NCI-H187 (cell line): ENCODE measurements around the gene CERS6.

ENCODE experiments used
- DNase-seq, 2 experiments: peaks; one replicate each; lab custom pipeline; 2025; lab: John Stamatoyannopoulos, UW

The CERS6 gene

DNA sequence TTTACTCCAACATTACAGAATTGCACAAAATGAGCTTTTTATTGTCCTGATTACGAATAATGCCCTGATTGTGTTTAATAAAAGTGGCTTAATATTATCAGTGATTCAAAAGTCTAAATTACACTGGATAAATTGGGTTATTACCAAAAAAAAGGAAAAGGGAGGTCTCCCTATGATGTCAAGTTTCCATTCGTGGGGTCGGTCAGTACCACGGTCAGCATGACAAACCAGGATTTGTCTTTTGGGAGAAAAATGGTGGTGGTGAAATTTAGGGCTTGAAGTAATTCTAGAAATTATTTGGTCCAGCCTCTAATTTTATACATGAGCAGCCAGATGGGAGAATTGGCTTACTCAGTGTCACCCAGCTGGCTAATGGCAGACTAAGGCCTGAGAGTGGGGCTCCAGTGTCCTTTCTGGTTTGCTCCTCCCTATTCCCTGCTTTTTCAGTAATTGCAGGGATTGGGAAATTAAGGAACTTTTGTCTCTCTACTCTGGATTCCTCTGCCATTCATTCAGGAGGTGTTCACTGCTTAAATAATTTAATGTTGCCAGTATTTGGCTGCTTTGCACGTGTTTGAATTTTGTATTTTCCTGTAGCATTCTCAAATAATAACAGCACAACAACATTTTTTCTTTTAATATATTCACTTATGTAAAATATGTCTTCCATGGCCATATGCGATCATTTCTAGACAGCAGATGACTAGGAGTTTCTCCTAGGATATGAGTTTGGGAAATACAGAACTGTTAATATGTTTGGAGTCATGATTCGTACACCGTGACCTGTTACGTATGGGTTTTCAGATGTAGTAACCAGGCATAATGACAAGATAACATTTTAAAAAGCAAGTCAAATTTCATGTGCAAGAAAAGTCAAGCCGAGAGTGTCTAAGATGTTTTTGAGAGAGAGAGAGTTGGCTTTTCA lies 217.5 kb downstream of the CERS6 start:
- DNase-seq: no peak

DNA sequence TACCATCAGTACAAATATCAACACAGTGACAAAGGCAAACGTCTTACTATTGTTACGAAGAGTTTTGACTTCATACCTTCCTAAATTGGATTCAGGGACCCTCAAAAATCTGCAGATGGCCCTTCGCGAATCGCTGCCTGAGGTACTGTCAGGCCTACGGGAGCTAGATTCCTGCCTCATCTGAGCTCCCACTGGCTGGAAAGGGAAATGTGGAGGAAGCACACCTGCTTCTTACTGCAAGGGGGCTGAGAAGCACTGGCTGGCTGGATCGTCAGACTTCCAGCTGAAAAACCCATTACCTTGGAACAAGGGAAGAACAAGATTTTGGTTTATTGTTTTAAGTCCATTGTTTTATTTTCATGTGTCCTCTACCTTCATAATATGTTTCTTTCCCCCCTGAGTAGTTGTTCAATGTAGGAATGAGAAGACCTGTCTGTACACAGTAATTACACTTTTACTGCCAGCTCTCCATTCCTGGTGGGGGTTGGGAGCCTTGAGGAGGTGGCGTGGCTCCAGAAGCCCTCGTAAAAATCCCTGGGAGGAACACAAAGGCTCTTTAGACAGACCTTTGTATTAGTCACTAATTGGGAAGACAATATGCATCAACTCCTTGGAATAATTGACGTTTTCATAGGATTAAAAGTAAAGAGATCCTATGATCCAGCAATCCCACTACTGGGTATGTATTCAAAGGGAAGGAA lies 222.2 kb downstream of the CERS6 start:
- no peak for DNase-seq

DNA sequence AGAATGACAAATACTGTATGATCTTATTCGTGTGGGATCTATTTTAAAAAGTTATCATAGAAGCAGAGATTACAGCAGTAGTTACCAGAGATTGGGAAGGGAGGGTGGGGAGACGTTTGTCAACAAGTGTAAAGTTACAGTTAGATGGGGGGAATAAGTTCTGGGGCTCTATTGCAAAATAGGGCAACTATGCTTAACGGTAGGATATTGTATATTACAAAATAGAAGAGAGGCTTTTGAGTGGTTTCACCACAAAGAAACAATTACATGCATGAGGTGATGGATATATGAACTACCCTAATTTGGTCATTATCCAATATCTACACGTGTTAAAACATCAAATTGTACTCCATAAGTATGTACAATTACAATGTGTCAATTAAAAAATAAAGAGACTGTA lies 223.0 kb downstream of the CERS6 start:
- no peak for DNase-seq

DNA sequence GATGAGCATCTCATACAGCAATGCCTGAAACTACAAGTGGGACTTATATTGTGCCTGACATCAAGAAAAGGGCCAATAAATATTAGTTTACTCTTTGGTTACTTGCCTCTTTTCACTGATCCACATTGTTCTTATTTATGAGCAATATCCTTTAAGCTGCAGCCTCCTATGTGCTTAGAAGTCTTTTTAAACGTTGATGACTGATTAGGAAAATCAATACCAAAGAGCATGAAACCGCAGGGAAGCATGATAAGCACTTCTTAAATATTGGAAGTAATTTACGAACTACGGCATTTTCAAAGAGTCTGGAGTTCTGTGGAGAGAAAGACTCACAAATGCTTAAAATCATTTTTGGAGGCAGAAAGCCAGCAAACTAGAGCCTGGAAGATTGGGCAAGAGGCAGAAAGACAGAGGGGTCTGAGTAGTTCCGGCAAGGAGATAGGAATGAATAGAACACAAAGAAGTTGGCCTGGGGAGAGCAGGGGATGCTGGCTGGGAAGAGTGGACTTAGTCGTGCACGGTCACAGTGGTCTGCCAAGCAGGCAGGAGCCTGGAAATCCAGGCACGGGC lies 223.8 kb downstream of the CERS6 start:
- DNase-seq: no peak

DNA sequence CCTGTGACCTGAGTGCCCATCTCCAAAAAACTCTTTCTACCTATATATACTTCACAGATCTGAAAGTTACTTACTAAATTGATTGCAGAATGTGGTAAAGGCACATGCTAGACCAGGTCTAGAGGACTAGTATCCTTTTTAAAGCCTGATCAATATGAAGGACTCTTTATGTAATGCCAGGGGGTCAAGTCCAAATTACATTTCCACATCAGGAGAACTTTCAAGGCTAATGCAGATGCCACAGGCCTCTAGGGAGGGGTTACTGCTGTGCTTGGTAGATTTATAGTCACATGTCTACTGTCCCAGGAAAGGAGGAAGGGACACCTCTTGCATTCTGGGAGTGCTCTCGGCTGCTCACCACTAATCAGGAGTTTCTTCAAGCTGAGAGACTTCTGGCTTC lies 227.9 kb downstream of the CERS6 start:
- no peak for DNase-seq

DNA sequence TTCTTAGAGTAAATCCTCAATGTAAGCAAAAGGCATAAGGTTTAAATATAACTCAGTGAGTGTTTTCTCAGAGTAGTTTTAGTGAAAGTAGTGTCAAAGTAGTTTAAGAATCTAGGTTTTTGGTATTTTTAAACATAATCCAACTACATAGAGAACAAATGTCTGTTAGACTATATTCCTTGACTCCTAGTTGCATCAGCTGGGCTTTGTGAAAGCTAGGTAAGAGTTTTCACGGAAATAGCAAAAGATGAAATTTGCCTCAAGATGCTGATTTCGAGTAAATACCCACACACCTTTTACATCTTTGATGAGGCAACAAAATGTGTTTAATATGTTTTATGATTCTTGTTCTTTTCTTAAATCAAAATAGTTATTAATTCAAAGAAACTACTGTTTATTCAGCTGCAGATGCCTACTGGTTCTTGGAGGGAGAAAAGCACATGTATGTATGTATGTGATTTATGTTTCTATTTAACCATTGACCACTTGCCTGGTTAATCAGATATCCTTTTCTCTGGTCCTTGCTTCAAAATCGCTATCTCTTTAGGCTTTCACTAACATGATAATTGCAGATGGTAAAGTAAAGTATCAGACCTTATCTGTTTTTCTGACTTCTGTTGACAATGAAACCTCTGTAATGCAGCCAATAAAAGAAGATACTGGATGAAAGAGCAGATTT lies 229.0 kb downstream of the CERS6 start:
- DNase-seq: no peak

DNA sequence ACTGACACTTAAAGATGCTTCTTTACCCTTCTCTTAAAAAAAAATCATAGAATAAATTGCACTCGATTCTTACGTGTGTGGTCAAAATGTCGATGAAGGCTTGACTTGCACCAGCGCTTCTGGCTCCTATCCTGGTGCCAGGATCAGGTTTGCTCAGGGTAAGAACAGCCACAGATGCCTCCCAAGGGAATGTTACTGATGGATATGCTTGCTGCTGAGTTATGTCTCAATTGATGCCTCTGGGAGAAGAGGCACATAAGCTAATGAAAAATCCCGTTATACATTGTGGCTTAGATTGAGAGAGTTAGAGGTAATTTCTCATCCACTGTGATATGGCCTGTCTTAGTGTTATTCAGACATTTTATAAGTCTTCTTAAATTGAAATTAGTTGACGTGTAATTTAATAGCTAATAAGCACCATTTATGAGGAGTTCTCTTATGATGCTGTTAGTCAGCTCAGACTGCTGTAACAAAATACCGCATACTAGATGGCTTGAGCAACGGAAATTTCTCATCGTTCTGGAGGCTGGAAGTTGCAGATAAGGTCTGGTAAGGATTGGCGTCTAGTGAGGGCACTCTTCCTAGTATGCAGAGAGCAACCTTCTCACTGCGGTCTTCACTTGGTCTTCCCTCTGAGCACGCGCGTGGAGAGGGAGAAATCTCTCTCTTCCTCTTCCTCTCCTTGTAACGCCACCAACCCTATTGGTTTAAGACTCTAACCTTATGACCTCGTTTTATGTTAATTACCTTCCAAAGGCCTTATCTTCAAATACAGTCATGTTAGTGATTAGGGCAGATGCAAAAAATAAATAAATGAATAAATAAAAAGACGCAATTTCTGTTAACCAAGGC lies 229.8 kb downstream of the CERS6 start:
- peak in 1 of 2 experiments; percentile 34 for DNase-seq

DNA sequence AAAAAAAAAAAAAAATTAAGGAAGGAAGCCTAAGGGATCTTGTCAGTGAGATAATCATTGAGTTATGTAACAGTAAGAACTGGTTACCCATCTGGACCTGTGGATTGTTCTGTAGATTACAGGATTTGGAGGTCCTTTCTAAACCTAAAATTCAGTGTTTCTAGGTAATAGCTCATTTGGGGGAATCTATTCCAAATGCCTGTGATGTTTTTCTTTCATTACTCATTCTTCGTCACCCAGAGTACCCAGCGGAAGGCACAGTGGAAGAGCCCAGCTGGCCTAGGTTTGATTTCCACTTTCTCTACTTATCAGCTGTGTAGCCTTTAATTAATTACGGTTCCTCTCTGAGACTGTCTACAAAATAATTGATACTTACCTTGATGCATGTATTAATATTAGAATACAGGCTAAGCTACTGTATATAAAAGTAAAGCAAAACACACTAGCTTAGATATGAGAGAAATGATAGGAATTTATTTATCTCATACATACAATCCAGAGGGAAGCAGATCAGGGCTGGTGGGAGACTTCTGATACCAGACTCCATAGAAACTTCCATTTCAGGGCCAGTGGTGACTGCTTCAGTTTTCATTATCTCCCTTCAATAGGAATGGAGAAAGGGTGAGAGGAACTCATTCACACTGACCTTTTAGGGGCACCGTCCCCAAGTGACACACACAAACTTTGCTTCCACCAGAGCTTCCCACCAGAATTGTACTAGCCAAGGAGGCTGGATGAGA lies 230.6 kb downstream of the CERS6 start:
- no peak for DNase-seq

DNA sequence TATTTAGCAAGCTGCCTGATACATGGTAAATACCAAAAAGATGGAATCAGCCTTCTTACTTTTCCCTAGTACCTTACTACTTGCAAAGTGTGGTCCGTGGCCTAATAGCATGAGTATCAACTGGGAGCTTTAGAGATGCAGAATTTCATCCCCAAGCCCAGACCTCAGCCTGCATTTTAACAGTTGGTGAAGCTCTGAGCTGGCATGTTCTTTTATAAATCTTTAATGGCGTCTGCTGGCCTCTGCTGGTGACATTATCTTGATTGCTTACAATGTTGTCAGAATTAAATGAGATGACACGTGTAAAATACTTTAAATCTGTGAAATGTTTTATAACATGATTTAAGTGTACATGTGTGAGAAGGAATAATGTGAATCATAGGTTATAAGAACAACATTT lies 231.2 kb downstream of the CERS6 start:
- no peak for DNase-seq

DNA sequence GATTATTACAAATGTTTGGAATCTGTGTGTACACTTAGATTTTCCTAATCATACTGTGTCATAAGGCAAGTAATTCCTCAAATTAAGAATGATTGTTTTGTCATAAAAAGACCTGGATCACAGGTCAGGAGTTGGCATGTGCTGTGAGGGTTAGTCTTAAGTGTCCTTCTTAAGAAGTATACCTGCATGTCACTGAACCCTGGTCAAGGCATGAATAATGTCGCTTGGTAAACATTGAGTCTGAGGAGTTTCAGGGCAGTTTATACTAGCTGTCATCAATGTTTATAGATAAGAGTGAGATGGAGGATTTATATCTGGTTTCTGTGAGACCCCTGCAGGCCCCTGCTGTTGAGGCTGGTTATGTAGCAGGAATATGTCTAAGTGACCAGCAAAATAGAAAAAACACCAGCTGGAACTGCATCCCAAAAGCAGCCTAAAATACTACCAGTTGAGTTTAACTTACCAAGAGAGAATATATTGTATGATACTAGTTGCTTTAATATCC lies 234.4 kb downstream of the CERS6 start:
- DNase-seq: no peak

DNA sequence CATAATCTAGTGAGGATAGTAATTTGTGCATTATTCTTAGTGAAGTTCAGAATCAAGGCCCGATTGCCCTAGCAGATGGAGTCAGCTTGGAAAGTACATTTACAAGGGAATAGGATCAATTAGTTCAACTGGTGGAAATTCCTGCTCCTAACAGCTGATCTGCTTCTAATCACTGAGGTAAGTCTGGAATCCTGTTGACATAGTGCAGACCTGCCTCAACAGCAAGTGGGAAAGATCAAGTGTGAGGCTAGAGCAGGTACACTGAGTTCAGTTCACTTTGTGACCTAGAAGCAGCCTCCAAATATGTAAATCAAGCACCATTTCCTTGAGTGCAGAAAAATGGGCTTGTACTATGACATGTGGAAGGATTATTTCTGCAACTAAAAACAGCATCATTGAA lies 235.1 kb downstream of the CERS6 start:
- no peak for DNase-seq

DNA sequence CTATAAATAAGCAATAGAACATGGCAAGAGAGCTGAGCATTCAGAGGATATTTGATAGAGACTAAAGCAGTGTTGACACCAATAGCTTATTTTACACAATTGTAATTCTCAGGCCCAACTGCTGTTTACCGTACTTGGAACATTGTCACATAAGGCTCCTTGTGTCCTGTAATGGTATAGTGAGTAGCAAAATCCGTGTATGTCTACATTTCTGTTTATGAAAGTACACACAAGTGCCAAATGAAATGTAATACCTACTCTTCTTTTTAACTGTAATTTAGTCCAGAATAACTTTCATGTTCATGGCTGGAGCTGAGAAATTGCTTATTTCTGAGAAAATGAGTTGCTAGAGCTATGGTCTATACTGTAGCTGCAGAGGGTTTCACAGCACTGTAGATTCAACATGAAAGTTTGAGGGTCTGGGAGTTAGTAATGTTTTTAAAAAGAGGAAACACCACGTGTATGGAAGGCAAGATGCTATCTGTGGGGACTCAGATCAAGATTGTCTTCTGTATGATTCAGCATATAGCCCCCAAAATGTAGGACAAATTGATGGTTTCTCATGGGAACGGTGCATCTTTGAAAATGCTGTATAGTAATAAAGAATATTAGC lies 236.2 kb downstream of the CERS6 start:
- no peak for DNase-seq

DNA sequence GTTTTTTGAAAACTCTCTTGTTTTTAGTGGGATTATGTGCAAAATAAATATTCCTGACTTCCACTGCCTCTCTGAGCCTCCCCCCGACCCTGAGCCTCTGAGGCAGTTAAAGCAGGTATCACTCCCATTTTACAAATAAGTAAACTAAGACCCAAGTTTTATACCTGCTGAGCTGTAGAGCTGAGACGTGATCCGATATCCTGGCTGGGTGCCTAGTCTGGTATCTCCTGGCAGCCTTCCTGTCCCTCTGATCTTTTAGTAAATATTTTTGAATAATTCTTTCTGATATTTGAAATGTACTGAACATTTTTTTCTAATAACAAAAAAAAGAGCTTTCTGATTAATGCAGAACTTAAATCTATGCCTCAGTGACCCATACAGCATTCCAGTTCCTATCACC lies 238.1 kb downstream of the CERS6 start:
- no peak for DNase-seq

DNA sequence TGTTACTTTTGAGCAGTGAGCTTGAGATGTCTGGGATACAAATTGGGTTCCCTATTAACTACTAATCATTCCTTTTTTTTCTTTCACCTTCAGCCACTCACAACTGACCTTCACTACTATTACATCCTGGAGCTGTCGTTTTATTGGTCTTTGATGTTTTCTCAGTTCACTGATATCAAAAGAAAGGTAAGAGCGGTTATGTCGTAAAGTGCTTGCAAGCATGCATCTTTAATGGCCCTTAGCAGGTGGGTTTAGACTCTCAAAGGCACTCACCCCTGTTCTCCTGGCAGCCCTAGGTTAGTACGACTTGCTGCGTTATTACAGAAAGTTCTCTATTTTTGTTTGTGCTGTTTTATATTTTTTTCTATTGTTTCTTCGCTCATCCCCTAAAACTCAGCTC lies 238.8 kb downstream of the CERS6 start:
- peak; percentile 11 to 20 for DNase-seq

DNA sequence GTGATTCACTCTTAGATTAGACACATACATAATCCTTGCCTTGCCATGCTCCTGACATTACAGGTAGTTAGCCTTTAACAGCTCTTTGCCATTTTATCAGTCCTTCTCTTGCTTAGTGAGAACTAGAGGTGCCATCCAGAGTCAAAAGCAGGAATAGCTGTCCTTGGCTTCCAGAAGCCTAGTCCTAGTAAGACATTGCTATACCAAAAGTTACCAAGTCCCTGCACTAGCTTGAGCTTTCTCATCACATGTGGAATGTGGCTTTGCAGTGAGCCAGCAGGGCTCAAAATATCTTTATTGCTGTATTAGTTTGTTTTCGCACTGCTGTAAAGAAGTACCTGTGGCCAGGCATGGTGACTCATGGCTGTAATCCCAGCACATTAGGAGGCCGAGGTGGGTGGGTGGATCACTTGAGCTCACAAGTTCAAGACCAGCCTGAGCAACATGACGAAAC lies 241.6 kb downstream of the CERS6 start:
- DNase-seq: no peak

DNA sequence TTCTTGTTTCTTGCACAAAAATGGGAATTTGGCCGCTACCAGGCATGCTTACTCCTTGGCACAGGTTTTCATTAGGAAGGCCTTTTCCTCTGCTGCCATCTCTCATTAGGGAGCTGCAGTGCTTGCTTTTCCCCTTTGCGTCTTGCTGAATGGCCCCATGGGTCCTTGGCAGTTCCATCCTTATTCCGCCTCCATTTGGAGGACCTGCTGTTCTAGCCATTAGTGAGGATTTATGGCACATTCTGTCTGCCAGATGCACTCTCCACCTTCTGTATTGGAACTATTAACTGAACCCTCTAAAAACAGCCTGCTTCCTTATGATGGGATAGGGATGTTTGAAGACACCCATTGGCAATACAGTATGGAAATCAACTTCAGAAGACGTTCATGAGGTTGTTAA lies 242.9 kb downstream of the CERS6 start:
- peak; percentile 3 to 66 for DNase-seq

DNA sequence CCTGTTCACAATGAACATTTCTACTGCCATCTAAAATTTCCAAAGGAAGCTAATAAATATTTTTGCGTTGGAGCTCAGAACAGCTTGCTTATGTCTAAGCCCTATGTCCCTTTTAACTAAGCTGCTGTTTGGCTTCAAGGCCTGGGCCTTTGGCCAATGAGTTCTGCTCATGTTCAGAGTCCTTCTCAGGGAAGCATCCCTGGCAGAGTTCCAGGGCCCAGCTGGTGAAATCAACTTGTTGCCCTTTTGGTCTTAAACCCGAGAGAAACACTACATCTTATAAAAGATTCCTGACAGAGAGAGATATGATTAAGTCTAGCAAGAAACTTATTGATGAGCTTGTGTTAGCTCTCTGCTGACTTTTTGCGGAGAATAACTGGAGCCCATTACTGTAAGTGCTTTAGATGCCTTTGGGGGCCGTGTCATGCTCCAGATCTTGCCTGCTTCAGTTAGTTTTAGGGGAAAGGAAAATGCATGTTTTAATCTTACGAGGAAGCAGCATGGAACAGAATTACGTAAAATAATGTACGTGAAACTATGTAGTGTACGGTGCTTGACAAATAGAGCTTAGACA lies 243.9 kb downstream of the CERS6 start:
- DNase-seq: no peak

DNA sequence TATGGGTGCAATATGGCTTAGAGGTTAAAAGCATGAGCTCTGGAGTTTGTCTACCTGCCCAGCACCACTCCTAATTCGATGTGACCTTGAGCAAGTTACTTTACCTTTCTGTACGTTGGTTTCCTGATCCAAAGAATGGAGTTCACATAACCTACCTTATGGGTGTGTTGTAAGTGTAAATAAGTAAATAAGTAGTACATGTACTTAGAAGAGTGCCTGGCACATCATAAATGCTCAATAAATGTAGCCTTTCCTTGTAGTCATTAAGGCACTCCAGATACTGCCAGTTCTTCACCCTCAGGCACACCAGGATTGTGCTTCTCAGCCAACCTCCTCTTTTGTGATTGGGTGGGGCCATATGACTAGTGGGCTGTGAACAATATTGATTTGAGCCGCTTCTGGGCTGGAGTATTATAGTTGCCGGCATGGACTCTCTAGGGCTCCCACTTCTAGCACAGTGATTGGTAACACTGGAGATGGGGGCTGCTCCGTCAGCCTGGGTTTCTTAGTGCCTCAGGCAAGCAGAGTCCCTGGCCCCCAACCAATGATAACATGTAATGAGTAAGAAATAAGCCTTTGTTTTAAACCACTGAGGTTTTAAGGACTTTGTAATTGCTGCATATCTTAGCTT lies 244.7 kb downstream of the CERS6 start:
- DNase-seq: no peak

DNA sequence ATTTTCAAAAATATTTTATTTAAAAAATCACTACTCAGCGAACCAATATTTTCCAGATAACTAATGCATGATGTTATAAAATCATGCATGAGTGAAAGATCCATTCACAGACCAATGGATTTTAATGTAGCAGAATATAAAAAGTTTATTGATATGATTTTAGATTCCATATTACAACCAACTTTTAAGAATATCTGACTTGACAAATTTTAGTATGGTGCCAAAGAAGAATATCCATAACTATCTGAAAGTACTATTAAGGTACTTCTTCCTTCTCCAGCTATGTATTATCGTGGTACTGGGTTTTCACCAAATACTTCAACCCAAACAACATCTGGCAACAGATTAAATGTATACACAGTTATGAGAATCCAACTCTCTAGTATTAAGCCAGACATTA lies 246.5 kb downstream of the CERS6 start:
- no peak for DNase-seq
